Measurements from ENCODE around the gene SMIM45.

The SMIM45 gene

DNA sequence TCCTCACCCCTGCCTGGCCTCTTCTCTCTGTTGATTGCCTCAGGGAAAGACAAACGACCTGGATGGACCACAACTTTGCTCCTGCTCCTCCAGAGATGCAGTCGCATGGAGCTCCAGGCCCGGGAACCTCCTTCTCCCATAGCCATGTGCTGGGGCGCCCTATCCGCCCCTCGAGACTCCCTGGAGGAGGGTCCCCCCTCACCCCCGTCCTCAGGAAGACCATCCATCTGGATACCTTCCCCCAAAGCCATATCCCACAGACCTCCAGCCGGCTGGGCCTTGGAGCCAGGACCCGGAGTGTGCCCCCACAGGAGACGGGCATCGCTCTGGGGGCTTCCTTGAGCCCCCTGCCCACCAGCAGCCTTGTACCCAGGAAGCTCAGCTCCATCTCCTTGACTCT is 19.5 kb downstream of the SMIM45 start:
- H3K9me3 Mint-ChIP-seq (ENCODE audit: unreplicated experiment), result peaks cover 6% of the 10 kb centered on the region
- H3K27me3 Mint-ChIP-seq (ENCODE audit: unreplicated experiment), result peaks cover 13% of the 10 kb centered on the region
- DNase-seq, result no peak
- H3K4me3 Mint-ChIP-seq (ENCODE audit: unreplicated experiment), result no peak overlapping the region
- H3K27ac Mint-ChIP-seq (ENCODE audit: unreplicated experiment), result no peak overlapping the region
- TF ChIP-seq, protein P1, sequence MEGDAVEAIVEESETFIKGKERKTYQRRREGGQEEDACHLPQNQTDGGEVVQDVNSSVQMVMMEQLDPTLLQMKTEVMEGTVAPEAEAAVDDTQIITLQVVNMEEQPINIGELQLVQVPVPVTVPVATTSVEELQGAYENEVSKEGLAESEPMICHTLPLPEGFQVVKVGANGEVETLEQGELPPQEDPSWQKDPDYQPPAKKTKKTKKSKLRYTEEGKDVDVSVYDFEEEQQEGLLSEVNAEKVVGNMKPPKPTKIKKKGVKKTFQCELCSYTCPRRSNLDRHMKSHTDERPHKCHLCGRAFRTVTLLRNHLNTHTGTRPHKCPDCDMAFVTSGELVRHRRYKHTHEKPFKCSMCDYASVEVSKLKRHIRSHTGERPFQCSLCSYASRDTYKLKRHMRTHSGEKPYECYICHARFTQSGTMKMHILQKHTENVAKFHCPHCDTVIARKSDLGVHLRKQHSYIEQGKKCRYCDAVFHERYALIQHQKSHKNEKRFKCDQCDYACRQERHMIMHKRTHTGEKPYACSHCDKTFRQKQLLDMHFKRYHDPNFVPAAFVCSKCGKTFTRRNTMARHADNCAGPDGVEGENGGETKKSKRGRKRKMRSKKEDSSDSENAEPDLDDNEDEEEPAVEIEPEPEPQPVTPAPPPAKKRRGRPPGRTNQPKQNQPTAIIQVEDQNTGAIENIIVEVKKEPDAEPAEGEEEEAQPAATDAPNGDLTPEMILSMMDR (IDR thresholded peaks at IDR 0.05; ENCODE audit: partially characterized antibody, unreplicated experiment), result no peak
- H3K36me3 Mint-ChIP-seq (ENCODE audit: unreplicated experiment), result peaks cover 5% of the 10 kb centered on the region
- peaks cover 4% of the 10 kb centered on the region for H3K4me1 Mint-ChIP-seq (ENCODE audit: low read depth, unreplicated experiment)

DNA sequence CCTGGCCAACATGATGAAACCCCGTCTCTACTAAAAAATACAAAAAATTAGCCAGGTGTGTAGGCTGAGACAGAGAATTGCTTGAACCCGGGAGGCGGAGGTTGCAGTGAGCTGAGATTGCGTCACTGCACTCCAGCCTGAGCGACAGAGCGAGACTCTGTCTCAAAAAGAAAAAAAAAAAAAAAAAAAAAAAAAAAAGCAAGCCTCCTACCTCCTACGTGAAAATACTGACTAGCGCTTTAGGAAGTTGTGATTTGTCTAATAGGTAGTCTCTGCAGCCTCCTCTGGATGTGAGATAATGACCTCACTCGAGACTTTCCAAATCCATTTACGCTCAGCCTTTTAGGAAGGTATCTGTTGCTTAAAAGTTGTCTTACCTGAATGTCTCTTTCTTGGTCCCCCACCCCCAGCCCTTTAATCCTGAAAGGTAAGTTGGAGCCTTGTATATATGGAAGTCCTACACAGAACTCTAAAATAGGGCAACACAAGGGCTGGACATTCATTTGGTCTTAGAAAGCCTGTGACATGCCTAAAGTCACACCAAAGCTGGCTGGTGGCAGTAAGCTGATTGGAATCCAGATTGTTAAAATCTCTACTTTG is 22.8 kb downstream of the SMIM45 start:
- no peak overlapping the region for H3K27ac Mint-ChIP-seq (ENCODE audit: unreplicated experiment)
- peaks cover 5% of the 10 kb centered on the region for H3K36me3 Mint-ChIP-seq (ENCODE audit: unreplicated experiment)
- H3K9me3 Mint-ChIP-seq (ENCODE audit: unreplicated experiment), result peaks cover 6% of the 10 kb centered on the region
- peaks cover 20% of the 10 kb centered on the region for H3K27me3 Mint-ChIP-seq (ENCODE audit: unreplicated experiment)
- no peak overlapping the region for H3K4me3 Mint-ChIP-seq (ENCODE audit: unreplicated experiment)
- DNase-seq, result no peak
- H3K4me1 Mint-ChIP-seq (ENCODE audit: low read depth, unreplicated experiment), result peaks cover 14% of the 10 kb centered on the region
- TF ChIP-seq, protein P1 (IDR thresholded peaks at IDR 0.05; ENCODE audit: partially characterized antibody, unreplicated experiment), result no peak

DNA sequence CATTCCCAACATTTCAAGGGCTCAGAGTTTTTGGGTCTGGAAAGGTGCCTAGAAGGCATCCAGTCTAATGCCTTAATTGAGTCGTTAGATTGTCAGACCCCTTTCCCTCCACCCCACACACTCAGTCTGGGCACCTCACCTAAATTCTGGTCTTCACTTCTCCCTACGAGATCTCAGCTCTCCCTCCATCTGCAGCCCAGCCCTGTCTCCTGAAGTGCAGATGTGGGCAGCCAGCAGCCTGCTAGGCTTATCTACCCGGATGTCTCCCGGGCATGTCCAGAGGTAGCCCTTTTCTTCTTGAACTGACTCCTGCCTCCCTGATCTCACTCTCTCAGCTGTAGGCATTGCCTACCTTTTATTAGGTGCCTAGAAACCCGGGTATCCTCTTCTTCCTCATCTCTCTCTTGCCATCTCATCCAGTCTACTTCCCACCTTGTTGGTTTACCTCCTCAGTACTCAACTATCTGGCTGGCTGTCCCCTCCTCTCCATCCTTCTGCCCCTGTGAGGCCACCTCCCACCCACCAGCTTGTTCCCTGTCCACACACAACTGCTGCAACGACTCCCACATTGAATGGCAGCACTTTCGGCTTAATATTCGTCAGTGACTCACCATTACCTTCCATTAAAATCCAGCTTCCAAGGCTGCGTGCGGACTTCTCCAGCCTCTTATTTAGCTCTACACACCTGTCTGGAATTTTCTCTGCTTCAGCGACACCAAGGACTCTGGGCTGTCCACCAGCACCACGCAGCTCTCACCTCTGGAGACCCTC is 23.5 kb downstream of the SMIM45 start:
- Mint-ChIP-seq H3K27ac (ENCODE audit: unreplicated experiment) (peak overlapping the region; percentile 60), H3K27me3 (ENCODE audit: unreplicated experiment) (peaks cover 20% of the 10 kb centered on the region), H3K9me3 (ENCODE audit: unreplicated experiment) (peaks cover 4% of the 10 kb centered on the region), H3K4me3 (ENCODE audit: unreplicated experiment) (peak overlapping the region; percentile 62), H3K36me3 (ENCODE audit: unreplicated experiment) (peaks cover 5% of the 10 kb centered on the region), H3K4me1 (ENCODE audit: low read depth, unreplicated experiment) (peaks cover 14% of the 10 kb centered on the region)
- TF ChIP-seq, protein P1 (IDR thresholded peaks at IDR 0.05; ENCODE audit: partially characterized antibody, unreplicated experiment), result no peak
- no peak for DNase-seq

DNA sequence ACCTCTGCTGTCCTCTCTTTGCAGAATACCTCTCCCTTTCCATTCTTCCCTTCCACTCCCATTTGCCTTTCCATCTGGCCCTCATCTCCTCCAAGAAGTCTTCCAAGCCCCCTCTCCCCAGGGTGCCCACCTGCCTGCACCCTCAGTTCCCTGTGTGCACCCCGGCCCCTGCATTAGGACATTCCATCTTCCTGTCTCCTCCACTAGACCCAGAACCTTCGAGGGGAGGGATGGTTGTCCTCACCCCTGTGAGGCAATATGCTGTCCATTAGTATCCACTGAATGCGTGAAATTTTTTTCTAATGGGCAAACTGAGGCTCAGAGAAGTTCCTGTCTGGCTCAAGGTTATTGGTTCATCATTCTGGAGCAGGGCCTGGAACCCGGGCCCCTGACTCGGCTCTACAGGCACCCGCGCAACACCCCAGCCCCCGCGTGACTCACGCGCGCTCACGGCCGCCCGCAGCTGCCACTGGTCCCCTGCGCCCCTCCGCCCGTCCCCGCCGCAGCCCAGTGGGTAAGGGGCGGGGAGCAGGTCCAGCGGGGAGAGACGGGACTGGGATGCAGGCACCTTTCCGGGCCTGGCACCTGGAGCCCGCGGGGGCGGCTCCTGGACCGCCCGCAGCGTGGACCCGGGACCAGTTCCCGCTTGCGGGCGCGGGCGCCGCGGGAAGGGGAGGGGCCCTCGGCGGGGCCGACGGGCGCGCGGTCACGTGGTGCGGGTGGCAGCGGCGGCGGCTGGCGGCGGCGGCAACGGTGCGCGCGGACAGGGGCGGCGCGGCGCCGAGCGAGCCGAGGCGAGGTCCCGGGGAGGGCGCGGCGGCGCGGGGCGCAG is 24.3 kb downstream of the SMIM45 start:
- H3K4me3 Mint-ChIP-seq (ENCODE audit: unreplicated experiment), result peak overlapping the region; percentile 62
- TF ChIP-seq, protein P1 (IDR thresholded peaks at IDR 0.05; ENCODE audit: partially characterized antibody, unreplicated experiment), result no peak
- H3K4me1 Mint-ChIP-seq (ENCODE audit: low read depth, unreplicated experiment), result peaks cover 14% of the 10 kb centered on the region
- peaks cover 5% of the 10 kb centered on the region for H3K36me3 Mint-ChIP-seq (ENCODE audit: unreplicated experiment)
- peak overlapping the region; percentile 60 for H3K27ac Mint-ChIP-seq (ENCODE audit: unreplicated experiment)
- H3K27me3 Mint-ChIP-seq (ENCODE audit: unreplicated experiment), result peaks cover 20% of the 10 kb centered on the region
- DNase-seq, result peak; percentile 64
- H3K9me3 Mint-ChIP-seq (ENCODE audit: unreplicated experiment), result peaks cover 4% of the 10 kb centered on the region
